ENCODE results near the gene ASAP3.

DNA sequence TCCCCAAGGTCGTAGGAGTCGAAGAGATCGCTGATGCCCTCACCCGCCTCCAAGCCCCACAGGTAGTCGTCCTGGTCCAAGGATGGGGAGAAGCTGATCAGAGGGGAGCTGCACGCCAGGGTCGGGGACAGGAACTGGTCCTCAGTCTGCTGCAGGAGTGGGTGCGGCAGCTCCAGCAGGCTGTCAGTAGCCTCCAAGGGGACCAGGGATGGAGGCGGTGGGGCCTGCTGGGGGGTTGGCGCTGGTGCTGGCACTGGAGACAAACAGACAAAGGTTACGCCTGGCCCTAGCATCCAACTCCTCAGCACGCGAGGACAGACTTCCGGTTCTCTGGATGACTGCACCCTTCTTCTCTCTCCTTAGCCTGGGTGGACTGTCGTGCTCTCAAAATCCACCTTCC lies 25.9 kb upstream of the ASAP3 start:
- TF ChIP-seq EZH2 (IDR thresholded peaks at IDR 0.05) (no peak), POLR2AphosphoS5 (IDR thresholded peaks at IDR 0.05; ENCODE audit: borderline replicate concordance, low read depth, low read length) (no peak)

Data from SK-N-MC (cell line).